ES-I3 (cell line): Measurements from ENCODE around the gene WWOX.

Experiments used
- H3K36me3 ChIP-seq: 2 replicates; pipeline ENCODE4 v1.6.1; 2013; ENCODE audit warnings: mild to moderate bottlenecking, low read length, control low read depth, moderate library complexity; ENCODE audit not compliant: insufficient read depth
- H3K4me1 ChIP-seq: 2 replicates; pipeline ENCODE4 v1.6.1; 2013; ENCODE audit warnings: mild to moderate bottlenecking, control low read depth, low read length; ENCODE audit not compliant: insufficient read depth
- H3K9ac ChIP-seq: 2 replicates; pipeline ENCODE4 v1.6.1; 2013; ENCODE audit warnings: low read depth, mild to moderate bottlenecking, low read length, moderate library complexity
- H3K9me3 ChIP-seq: 2 replicates; pipeline ENCODE4 v1.6.1; 2013; ENCODE audit warnings: mild to moderate bottlenecking, low read length, moderate library complexity; ENCODE audit not compliant: control insufficient read depth, insufficient read depth

The WWOX gene

DNA sequence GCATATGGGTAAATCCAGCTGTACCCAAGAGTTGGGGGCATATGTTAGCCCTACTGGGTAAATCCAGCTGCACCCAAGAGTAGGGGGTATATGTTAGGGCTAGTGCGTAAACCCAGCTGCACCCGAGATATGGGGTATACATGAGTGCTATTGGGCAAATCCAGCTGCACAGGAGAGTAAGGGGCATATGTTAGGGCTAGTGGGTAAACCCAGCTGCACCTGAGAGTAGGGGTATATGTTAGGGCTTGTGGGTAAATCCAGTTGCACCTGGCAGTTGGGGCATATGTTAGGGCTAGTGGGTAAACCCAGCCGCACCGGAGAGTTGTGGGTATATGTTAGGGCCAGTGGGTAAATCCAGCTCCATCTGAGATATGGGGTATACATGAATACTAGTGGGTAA lies 80.9 kb downstream of the WWOX start:
- H3K36me3 ChIP-seq = no peaks in the 10 kb centered on the region
- H3K9me3 ChIP-seq = no peaks in the 10 kb centered on the region
- H3K4me1 ChIP-seq = 0 out of 2 replicates have a peak, but pooled peaks cover 6% of the 10 kb centered on the region
- no peak overlapping the region for H3K9ac ChIP-seq

DNA sequence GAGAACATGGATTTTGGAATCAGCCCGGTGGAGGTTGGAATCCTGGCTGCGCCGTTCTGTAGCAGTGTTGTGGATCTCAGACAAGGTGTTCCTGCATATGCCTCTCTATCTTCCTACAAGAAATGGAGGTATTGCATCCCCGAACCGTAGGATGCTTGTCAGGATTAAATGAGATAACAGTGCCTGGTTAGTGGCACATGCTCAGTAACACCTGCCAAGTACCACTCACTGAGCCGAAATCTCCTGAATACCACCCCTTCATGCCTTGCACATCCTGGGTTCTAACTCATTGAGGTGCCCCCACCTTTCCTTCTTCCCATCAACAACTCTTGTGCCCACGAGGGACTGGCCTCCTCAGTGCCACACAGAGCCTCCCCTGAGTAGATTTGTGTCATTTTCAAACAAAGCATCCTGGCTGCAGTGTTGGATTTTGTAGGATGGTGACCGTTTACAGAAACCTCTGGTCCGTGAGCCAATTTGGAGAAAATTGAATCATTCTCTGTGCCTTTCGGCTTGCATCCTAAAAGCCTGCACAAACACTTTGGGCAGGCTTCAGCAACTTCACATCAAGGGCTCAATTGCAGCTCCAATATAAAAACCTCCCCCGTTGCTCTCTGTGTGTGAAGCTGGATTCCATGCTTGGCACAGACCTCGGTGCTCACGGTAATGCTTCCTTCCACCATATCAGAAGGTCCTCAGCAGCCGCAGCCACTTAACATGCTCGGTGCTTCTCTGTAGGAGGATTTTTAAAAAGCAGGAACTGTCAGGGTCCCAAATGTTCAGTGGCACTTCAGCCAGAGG lies 84.2 kb downstream of the WWOX start:
- no peaks in the 10 kb centered on the region for H3K4me1 ChIP-seq
- no peaks in the 10 kb centered on the region for H3K36me3 ChIP-seq
- H3K9me3 ChIP-seq = no peaks in the 10 kb centered on the region
- H3K9ac ChIP-seq = no peak overlapping the region

DNA sequence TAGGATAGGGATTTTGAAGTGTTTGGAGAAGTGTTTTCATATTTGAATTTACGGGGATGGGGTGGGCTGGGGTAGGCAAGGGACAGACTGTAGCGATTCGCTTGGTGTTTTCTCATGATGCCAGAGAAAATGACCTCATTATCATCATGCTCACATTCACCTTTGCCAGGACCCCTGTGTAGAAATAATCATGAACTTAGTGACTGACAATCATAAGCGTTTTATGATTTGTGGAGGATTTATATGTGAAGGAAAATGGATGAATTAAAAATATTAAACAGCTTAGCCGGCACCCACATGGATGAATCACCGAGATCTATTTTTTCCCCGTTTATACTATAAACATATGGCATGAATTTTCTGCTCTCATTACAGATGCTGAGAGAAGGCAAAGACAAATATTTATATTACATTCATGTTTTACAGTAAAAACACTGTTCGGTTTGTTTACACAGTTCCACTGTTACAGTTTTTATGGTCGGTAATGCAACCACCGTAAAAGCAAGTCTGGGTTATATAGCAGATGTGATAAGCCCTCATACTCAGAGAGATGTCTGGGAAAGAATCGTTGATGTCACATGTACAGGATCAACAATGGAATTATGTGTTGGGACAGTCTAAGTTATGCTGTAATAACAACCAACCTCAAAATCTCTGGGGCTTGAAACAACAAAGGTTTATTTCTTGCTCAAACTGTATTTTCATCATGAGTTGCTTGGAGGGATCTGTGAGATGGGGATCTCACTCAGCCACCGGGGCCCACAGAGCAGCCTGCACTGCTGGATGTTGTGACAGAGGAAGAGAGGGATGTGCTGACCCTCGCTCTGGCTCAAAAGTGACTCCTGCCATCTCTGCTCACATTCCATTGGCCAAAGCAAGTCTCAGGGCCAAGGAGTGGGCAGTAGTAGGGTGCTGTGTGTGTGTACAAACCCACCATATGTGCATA lies 85.1 kb downstream of the WWOX start:
- Histone ChIP-seq H3K36me3 (no peaks in the 10 kb centered on the region), H3K9ac (no peak overlapping the region), H3K4me1 (no peaks in the 10 kb centered on the region), H3K9me3 (no peaks in the 10 kb centered on the region)

DNA sequence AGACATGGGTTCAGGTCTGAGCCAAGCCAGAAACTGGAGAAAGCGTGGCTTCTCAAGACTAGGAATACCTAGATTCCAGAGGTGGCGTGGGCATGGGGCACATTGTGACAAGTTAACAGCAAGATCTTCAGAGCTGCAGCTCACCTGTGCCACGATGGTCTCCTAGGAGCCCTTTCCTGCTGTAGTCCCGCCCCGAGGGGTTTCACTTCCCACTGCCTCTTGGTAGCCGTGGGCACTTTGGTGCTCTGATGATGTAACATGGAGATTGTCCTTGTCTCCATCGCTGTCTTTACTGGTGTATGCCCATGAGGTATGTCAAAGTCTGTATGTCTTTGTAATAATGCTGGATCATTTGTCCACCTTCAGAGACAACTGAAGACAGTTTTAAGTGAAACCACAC lies 89.7 kb downstream of the WWOX start:
- Histone ChIP-seq H3K9ac (no peak overlapping the region), H3K4me1 (no peaks in the 10 kb centered on the region), H3K9me3 (no peaks in the 10 kb centered on the region), H3K36me3 (no peaks in the 10 kb centered on the region)

DNA sequence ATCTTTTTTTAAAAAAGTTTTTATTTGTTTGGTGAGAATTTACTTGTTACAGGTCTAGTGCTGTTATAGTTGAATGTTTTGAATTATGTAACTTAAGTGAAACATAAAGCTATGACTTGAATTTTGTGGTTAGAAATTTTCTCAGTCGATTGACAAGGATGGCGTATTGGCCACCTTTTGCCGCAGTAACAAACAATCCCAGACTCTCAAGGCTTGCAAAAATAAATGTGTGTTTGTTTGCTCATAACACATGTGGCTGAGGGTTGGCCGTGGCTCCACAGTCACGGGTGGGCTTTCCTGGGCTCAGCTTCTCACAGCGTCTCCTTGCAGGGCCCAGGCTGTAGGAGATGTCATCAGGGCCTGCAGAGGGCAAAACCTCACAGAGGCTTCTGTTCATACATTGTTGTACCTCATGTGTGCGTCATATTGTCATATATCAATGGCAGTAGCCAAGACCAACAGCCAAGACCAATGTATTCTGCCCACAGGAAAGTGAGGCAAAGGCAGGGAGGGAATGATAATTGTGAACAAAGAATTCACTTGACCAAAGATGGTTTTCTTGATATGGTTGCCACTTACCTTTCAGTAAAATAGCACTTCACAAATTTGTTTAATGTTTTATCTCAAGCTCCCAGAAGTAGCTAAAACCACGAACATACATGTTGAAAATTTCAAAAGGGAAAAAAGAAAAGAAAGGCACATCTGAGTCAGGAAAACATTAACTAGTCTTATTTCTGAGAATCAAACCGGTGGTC lies 93.5 kb downstream of the WWOX start:
- Histone ChIP-seq H3K36me3 (no peaks in the 10 kb centered on the region), H3K9me3 (no peaks in the 10 kb centered on the region), H3K4me1 (no peaks in the 10 kb centered on the region; the same call in 1 of the 2 replicates), H3K9ac (no peak overlapping the region)

DNA sequence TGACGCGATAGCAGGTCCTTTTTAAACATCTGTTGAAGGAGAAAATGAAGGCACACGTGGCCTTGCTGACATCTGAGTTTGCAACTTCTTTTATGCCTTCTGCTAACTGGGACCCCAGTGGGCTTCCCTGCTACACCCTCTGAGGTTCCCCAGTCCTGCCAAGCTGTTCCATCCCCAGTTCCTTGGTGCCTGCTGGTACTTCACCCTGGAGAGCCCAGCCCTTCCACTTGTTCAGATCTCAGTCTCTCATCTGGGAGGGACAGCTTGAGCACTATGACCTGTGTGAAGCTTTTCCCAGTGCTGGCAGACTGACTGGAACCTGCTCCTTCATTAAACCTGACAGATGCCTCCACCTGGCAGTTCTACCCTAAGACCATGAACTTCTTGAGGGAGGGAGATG lies 95.5 kb downstream of the WWOX start:
- H3K9ac ChIP-seq = no peak overlapping the region
- H3K4me1 ChIP-seq = peaks cover 7% of the 10 kb centered on the region

DNA sequence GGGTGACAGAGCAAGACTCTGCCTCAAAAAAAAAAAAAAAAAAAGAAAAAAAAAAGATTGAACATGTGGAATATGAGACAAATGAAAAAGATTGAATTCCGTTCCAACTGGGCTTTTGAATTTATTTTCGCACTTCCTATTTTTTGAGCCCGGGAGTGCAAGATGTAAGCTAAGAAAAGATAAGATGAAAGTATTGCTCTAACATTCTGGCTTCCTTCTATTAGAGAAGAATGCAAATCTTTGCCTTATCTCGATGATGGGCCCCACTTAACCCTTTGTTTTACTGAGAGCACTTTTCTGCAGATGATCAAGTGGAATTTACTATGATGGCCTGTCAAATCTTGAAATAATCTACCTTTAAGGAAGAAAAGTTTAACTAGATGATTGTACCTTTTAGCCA lies 96.3 kb downstream of the WWOX start:
- no peak overlapping the region for H3K9ac ChIP-seq
- H3K4me1 ChIP-seq = peaks cover 8% of the 10 kb centered on the region

More for the DNA sequence above, 95.5 kb downstream of the WWOX start:
- H3K9me3 ChIP-seq = no peaks in the 10 kb centered on the region
- no peaks in the 10 kb centered on the region for H3K36me3 ChIP-seq

DNA sequence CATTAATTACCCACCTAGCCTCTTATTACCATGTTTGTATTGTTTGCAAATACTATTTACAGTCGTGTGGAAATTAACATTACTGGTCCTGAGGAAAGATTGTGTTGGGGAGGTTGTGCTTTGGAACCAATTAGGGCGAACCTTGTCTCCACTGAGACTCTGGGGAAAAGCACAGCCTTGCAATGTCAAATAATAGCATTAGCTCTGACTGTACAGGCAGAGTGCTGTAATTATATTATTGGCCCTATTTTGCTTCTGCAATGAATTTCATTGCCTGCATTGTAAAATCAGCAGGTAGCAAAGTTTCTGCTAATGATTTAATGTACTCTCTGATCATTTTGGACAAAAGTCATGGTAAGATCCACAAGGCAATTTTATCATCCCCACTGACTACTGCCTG lies 97.0 kb downstream of the WWOX start:
- no peaks in the 10 kb centered on the region for H3K36me3 ChIP-seq
- no peak overlapping the region for H3K9ac ChIP-seq
- peaks cover 8% of the 10 kb centered on the region for H3K4me1 ChIP-seq
- no peaks in the 10 kb centered on the region for H3K9me3 ChIP-seq

More for the DNA sequence above, 96.3 kb downstream of the WWOX start:
- no peaks in the 10 kb centered on the region for H3K9me3 ChIP-seq
- no peaks in the 10 kb centered on the region for H3K36me3 ChIP-seq

DNA sequence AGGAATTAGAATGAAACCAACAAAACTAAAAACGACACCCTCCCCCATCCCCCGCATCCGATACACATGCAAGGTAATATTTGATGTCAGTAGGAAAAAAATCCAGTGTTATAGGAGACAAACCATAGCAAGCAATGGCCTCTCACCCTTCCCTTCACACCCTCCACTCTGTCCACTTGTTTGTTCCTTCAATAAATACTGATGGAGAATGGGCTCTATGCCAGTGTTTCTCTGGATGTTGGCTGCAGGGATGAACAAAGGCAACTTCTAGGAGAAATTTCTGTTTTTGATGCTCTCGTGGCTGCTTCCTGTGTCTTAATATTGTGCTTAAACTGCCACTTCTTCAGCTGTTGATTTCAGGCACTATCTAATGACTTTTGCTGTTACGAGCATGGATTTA lies 98.8 kb downstream of the WWOX start:
- no peaks in the 10 kb centered on the region for H3K36me3 ChIP-seq
- H3K9me3 ChIP-seq = no peaks in the 10 kb centered on the region
- peaks cover 8% of the 10 kb centered on the region for H3K4me1 ChIP-seq
- H3K9ac ChIP-seq = no peak overlapping the region

DNA sequence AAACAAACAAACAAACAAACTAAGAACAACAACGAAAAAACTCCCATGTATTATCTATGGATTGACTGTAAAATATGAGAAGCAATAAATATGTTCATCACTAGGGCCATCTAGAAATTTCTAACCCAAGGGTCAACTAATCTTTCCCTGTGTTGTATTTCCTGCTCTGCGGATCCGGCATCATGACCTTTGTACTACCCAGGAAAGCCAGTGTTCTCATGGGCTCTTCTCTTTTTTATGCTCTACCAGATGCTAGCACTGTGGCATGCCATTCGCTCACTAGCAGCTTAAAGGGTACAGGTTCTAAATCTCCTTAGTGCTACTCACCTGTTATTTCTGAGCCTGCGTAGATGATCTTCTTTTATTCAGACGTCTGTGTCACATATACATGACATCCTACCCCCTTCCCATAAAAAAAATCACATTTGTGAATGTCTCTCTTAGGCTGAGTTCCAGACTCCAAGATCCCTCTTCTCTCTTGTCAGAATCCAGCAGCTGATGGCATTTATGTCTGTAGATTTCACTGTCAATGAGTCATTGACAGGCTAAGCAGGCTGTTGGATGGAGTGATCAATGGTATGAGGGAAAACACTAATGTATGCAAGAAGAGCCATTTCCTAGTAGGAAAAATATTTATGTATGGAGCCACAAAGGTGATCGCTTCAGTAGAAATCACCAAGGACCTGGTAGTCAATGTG lies 100.0 kb downstream of the WWOX start:
- Histone ChIP-seq H3K36me3 (no peaks in the 10 kb centered on the region), H3K9ac (no peak overlapping the region), H3K9me3 (no peaks in the 10 kb centered on the region), H3K4me1 (peaks cover 8% of the 10 kb centered on the region)

DNA sequence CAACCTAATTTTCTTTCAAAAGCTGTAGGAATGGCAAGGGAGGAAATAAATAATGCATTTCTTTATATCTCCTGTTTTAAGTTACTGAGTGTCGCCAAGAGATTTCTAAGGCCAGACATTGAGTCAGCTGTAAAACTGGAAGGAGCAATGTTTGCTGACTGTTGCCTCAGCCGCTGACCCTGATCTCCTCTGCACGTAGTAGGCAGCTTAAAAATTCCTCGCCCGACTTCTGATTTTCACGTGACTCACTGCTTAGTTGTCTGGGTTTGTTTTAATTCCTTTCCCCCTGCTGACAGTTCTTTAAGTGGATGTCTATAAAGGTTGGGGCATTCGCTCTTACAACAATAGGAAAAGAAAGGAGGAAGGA lies 100.6 kb downstream of the WWOX start:
- Histone ChIP-seq H3K4me1 (peaks cover 8% of the 10 kb centered on the region), H3K9ac (no peak overlapping the region), H3K9me3 (no peaks in the 10 kb centered on the region), H3K36me3 (no peaks in the 10 kb centered on the region)

DNA sequence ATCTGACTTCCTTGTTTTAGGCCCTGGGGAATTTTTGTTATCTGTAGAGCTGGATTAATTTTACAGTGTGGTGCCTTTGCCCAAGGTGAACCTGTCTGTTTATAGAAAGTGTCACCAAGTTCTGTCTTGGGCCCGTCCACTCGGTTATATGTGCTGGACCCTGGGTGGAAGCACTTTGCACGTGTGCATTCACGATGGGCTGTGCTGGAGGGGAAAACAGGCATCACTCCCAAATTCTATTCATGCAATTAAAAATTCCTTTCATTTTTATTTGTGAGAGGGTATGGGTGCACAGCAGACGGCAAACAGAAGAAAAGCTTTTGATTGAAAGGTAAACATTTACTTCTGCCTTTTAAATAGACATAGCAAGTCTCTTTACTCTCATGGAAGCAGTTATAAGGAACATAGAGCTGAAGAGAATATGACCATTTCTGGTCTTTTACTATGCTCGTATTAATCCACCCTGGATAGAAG lies 101.2 kb downstream of the WWOX start:
- Histone ChIP-seq H3K36me3 (no peaks in the 10 kb centered on the region), H3K9me3 (no peaks in the 10 kb centered on the region), H3K9ac (no peak overlapping the region), H3K4me1 (peaks cover 8% of the 10 kb centered on the region)

DNA sequence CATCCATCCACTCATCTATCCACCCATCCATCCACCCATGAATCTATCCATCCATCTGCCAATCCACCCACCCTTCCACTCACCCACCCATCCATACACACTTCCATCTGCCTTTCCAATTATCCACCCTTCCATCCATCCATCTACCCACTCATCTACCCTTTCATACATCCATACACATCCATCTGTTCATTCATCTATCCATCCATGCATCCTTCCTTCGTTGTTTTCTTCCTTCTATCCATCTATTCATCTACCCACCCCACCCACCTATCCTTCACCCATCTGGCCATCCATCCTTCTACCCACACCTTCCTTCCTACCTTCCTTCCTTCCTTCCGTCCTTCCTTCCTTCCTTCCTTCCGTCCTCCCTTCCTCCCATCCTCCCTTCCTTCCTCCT lies 106.1 kb downstream of the WWOX start:
- Histone ChIP-seq H3K4me1 (peaks cover 6% of the 10 kb centered on the region; the same call in 1 of the 2 replicates), H3K9ac (no peak overlapping the region), H3K36me3 (no peaks in the 10 kb centered on the region), H3K9me3 (no peaks in the 10 kb centered on the region)
